HG02798 (cell line): ENCODE results near the gene KCNK15.

Experiments used
- ATAC-seq: cut with Tn5 transposase; IDR thresholded peaks from one replicate; pipeline ENCODE4 v1.9.1; 2021; ENCODE audit warnings: mild to moderate bottlenecking; ENCODE audit not compliant: unreplicated experiment, poor library complexity

The KCNK15 gene

DNA sequence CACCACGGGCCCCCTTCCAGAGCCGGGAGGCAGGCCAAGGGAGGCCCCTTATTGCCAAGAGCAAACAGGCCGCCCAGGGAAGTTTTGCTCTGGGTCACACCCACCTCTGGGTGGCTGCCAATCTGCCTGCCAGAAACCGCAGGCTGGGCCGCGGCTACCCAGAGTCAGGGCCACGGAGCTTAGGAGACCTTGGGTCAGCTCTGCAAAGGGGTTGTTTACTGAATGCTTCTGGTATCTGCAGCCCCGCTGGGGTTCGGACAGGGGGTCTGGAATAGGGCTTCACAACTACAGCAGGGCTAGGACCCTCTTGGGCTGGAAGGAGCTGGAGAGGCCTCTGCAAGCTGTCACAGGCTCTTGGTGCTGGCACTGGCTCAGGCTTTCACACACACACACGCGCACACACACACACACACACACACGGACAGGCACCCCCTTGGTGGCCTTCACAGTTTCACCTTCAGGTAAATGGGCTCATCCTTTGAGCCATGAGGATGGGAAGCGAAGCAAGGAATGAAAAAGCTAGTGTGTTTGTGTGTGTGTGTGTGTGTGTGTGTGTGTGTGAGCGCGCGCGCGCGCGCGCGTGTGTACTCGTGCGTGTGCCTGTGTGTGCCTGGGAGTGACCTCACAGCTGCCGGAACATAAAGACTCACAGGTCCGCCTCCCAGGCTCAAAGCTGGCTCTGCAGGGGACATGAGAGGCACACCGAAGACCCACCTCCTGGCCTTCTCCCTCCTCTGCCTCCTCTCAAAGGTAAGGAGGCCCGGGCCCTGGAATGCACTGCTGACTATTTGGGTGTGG lies 30.8 kb upstream of the KCNK15 start, which contains the start of gene CCN5:
CCN5 (plus strand) TSS at position 669 of the 798 bp plus-strand sequence; CDS start at position 691, 22 bp downstream.
- ATAC-seq = no peak

DNA sequence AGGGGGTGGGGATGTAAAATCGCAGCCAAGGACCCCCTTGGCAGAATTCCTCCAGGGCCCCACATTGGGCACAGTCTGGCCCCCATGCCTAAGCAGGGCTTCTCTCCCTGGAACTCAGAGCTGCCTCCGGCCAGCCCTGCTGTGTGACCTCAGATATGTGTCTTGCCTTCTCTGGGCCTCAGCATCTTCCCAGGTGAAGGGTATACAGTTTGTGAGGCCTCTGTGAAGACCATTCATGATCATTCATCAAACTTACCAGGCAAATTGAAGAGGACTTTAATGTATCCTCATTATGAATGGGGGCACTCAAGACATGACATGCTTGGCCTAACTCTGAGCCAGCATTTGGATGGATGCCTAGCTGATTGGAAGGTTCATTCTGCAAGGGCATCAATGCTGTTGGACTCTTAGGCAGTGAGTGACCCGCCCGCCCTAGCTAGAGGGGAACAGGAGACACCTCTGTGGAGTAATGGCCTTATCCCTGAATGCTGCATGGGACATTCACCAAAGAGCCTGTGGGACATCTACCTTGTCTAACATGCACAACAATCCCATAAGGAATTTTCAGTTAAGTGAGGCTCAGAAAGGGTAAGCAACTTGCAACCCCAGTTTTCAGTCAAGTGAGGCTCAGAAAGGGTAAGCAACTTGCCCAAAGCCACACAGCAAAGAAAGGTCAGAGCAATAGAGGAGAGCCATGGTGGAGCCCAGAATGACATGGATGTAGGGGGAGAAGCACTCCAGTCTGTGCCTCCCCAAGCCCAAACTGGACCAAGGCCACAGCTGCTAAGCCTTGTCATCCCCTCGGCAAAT lies 30.0 kb upstream of the KCNK15 start:
- no peak for ATAC-seq

DNA sequence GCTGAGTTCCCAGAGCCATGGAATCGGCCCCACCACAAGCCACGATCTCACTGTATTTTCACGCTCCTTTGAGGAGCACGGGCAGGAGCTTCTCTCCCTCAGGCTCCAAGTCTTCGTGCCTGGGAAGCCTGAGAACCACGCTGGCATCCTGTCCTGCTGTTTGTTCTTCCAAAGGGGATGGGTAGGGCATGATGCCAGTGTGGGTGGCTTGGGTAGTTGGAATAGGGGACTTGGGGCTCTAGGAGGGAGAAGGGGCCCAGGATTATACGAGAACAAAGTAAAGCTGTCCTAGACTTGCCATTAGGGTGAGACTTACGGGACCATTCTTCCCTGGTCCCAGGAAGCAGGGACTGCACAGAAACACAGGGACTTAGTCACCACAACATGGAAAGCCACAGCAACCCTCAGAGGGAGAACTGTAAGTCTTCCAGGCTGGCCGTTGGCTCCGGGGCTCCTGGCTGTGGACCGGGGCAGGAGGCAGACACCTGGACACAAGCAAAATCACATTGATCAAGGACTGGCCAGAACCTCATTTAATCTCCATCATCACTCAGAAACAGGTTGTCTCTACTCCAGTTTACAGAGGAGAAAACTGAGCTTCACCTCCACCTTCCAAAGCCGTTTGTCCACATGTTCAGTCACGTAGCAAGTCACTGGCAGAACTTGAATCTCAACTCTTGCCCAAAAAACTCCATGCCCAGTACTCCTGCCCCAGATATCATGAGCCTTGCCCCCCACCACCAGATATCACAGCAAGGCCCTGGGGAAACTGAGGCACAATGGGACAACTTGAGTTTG lies 29.2 kb upstream of the KCNK15 start:
- no peak for ATAC-seq

DNA sequence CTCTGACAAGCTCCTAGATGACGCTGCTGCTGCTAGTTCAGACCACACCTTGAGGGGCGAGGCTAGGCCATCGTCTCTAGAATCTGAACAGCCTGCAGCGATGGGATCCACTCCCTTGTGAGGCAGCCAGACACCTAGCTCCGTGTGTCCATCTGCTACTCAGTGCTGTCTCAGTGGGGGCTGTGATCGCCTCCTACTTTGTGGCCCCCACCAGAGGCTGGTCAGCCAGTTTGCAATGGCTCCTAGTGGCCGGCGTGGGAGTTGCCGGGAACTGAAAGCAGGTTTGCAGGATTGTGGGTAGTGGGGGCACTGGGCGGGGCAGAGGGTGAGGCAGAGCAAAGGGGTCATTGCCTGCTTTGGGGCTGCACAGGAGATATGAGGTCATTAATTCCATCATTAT lies 27.7 kb upstream of the KCNK15 start:
- no peak for ATAC-seq

DNA sequence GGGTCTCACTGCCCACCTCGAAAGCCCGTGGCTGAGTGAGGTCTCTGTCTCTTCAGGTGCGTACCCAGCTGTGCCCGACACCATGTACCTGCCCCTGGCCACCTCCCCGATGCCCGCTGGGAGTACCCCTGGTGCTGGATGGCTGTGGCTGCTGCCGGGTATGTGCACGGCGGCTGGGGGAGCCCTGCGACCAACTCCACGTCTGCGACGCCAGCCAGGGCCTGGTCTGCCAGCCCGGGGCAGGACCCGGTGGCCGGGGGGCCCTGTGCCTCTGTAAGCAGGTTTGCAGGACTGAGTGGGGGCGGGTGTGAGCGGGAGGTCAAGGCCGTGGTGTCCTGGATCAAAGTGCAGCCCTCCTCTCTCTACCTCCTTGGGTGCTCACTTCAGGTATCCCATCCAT lies 25.8 kb upstream of the KCNK15 start:
- no peak for ATAC-seq

DNA sequence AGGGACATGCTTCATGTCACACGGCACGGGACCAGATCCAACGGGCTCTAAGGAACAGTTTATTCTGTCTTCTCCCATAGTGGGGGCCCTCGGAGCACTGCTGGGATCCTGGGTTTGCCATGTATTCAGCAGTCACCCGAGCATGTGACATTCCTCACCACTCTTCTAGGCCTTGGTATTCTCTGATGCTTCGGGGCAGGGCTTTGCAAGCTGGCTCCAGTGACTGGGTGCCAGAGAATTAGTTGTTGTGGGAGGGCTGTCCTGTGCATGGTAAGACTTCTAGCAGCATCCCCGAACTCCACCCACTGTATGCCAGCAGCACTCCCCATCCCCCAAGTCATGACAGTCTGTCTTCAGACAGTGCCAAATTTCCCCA lies 25.1 kb upstream of the KCNK15 start:
- ATAC-seq = no peak

DNA sequence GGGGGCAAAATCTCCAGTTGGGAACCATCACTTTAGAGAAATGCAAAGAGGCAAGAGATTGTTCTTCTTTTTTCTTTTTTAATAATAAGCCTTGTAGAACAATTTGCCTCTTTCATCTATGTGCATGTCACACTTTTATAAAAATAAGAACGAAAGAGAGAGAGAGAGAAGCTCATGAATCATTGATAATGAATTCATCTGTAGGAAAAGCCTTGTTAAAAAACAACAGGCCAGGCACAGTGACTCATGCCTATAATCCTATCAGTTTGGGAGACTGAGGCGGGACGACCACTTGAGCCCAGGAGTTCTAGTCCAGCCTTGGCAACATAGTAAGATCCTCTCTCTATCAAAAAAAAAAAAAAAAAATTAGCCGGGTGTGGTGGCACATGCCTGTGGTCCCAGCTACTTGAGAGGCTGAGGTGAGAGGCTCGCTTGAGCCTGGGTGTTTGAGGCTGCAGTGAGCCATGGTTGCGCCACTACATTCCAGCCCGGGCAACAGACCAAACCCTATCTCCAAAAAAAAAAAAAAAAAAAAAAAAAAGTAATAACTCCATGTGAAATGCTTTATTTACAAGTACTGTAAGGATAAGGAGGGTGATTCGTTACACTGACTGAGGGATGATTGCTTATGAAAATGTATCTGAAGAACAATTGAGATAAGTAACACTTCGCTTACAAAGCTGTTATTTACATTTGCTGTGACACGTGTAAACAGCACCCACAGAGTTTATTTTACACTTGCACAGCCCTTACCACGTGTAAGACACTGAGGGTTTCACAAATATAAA lies 24.5 kb upstream of the KCNK15 start:
- ATAC-seq = no peak

DNA sequence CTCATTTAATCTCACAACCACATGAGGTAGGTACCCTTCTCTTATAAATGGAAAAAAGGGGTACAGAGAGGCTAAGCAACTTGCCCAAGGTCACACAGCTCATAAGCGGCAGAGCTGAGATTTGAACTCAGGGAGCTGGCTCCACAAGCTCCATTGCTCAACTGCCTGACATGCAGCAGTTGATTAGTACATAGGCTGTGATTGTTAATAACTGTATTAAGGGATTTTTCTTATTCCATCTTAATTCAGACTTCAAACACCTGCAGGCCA lies 23.9 kb upstream of the KCNK15 start:
- ATAC-seq = no peak

DNA sequence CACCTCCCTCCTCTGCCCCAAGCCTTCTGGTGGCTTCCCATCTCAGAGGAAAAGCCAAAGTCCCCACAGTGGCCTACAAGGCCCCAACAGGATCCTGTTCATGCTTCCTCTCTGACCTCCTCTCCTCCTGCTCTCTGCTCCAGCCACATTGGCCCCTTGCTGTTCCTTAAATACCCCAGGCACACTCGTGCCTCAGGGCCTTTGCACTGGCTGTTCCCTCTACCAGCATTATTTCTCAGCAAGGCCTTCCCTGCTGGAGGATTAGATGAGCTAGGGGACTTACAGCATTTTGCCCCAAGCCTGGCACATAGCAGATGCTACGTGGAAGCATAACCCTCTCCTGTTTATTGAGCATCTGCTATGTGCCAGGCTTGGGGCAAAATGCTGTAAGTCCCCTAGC lies 22.7 kb upstream of the KCNK15 start:
- no peak for ATAC-seq

DNA sequence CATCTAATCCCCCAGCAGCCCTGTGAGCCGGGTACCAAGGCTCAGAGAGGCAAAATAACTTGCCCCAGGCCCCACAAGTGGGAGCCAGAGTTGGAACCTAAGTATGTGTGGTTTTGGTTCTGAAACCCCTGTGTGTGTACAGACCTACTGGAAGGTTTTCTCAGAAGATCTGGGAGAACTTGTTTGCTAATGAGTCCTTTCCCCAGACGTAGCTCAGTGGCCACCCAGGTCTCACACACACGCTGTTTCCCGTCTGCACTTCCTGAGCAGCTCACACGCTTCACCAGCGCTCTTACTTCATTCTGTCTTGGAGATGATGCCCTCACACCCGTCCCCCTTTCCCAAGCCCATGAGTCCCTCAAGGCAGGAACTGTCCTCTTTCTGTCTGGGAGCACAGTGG lies 22.3 kb upstream of the KCNK15 start:
- ATAC-seq = no peak

DNA sequence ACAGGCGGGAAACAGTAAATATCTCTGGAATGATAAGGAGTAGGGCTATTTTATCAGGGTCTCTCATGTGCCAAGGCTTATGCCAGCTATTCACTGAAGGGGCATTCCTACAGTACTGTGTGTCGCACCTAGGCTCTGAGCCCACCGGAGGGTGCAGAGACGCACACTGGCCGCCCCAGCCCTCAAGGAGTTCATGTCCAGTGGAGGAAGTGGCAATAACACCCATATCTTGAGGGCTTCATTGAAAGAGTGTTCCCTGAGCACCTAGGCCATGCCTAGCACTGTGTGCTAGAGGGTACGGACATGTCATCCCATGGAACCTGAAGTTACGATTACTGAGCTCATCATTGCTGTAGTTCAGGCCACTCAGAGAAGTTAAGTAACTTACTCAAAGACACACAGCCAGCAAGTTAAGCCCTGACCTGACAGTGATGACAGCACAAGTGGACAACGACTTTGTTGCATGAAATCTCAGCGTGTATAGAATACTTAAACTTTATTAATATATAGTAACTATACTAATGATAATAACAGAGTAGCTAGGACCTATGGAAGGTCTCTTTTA lies 21.8 kb upstream of the KCNK15 start:
- no peak for ATAC-seq

DNA sequence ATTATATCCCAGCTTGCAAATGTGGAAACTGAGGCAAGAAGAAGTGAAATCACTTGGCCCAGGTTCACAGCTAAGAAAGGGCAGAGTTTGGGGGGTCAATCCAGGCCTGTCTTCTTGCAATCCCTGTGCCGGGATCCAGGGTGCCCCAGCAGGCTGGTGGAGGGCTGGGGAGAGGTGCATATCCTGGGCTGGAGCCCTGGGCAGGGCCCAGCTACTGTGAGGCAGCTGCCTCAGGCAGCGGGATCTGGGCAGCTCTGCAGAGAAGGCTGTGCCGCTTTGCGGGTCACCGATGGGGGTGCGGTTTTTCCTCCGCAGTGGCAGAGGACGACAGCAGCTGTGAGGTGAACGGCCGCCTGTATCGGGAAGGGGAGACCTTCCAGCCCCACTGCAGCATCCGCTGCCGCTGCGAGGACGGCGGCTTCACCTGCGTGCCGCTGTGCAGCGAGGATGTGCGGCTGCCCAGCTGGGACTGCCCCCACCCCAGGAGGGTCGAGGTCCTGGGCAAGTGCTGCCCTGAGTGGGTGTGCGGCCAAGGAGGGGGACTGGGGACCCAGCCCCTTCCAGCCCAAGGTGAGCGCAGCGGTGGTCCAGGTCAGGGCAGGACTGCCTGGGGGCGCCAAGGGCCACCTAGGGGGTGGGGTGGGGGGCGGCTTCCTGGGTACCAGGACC lies 21.1 kb upstream of the KCNK15 start:
- no peak for ATAC-seq

DNA sequence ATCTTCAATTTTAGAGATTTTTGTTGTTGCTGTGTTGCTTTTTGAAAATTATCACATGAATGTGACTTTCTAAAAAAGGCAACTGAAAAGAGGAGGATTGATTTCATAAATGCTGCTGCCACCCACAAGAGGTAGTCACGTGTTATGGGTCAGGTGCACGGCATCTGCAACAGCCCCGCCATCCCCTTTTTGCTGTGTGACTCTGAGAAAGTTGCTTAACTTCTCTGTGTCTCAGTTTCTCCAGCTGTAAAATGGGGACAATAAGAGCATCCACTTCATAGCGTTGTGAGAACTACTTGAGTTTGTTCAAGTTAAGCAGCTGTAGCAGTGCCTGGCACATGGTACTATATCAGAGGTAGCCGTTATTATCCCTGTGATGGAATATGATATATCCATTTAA lies 19.8 kb upstream of the KCNK15 start:
- ATAC-seq = no peak

DNA sequence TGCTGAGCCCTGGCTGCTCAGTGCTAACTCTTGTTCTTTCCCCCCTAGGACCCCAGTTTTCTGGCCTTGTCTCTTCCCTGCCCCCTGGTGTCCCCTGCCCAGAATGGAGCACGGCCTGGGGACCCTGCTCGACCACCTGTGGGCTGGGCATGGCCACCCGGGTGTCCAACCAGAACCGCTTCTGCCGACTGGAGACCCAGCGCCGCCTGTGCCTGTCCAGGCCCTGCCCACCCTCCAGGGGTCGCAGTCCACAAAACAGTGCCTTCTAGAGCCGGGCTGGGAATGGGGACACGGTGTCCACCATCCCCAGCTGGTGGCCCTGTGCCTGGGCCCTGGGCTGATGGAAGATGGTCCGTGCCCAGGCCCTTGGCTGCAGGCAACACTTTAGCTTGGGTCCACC lies 18.6 kb upstream of the KCNK15 start:
- ATAC-seq = no peak

DNA sequence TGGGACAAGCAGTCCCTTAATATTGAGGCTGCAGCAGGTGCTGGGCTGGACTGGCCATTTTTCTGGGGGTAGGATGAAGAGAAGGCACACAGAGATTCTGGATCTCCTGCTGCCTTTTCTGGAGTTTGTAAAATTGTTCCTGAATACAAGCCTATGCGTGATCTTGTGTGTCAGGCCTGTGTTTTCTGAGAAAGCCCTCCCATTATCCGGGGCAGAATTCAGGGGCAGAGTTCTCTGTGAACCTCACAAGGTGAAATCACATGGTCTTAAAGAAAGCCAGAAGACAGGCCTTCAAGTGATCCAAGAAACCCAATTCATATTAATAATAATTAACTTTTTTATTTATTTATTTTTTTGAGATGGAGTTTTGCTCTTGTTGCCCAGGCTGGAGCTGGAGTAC lies 18.0 kb upstream of the KCNK15 start:
- ATAC-seq = no peak

DNA sequence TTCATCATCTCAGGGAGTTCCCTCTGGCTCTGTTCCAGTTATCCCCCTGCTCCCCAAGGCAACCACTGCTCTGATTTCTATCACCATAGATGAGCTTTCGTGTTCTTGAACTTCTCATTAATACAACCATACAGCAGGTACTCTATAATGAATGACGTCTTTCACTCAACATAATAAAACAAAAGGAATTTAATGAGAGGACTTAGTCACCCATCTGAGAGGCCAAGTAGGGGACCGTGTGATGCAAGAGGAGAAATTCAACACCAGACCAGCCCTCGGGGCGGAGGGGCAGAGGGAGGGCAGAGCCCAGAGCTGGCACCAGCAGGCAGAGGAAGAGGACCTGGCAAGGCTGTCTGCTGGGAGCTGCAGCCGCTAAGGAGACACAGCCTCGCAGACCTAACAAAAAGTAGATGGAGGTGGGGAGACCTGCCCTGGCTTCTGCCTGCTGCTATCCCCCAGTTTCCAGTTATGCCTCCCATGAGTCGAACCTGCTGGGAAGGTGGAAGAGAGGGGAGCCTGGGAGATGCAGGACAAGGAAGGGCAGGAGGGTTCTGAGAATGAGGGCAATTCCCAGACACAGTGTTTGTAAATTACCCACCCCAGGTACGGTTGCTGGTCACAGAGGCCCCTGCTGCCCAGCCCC lies 16.7 kb upstream of the KCNK15 start:
- ATAC-seq = no peak

DNA sequence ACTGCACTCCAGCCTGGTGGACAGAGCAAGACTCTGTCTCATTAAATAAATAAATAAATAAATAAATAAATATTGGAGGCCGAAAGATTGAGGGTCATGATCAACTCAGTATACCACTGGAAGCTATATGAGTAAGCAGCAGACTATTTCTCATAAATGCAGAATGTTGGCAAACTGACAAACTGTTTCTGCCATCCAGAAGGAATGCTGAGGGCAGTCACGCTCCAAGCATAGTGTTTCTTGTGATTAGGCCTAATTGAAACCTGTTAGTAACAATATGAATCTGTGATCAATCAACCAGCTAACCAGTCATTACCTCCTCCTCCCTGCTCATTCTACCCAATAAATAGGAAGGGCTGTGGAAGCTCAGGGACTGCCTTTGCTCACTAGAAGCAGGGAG lies 15.2 kb upstream of the KCNK15 start:
- ATAC-seq = no peak

DNA sequence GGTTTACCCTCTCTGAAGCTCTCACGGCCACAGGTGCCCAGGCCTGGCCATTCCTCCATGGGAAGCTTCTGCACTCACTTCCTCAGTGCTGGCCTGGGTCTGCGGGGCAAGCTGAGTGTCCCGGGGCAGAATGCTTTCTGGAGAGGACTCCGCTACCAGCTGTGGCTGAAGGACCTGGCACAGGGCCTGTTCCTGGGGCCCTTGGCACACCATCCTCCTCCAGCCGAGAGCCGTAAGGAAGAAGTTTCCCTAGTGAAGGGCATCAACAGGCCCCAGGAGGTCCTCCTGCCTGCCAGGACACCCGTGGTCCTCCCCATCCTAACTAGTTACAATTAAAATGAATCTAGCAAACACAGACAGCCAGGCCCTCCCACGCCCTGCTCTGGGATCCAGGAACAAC lies 14.0 kb upstream of the KCNK15 start:
- ATAC-seq = no peak

DNA sequence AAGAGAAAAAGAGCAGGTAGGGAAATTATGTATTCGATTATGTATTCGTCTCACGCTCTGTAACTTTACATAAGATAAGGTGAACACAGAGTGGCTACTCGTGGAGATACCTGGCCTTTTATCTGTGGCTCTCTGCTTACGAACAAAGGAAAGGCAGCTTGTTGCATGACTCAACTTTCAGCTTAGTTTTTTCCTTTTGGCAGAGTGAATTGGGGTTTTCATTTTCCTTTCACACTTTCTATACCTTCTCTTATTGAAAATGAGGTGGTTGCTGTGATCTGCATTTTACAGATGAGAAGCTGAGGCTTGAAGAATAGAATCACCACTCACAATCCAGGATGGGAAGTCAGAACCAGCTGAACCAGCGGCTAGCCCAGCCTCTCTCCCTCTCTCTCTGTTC lies 13.3 kb upstream of the KCNK15 start:
- no peak for ATAC-seq
